ENCODE results near the gene ANKRD12.
"Not testable (repeated sequence)": the region's sequence is repeated elsewhere in the genome, so short reads cannot be mapped to it uniquely, and the experiment has no call there.

Gene ANKRD12

DNA sequence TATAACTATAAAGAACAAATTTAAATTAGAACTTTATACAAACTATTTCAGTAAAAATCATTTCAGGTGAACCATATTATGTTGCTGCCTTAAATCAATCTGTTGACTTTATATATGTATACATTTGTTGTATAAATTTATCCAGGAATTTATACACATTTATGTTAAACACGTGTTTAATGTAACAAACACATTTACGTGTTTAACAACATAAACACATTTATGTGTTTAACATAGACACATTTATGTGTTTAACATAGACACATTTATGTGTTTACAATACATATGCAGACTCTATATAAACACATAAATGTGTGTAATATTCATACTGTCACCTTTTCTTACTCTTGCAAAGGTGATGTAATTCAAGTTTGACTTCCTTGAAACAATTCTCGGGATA is 122.6 kb downstream of the ANKRD12 start:
- no peak overlapping the region for H3K4me3 ChIP-seq (ENCODE audit: control insufficient read depth, low read depth, low read length)
- DNase-seq (ENCODE audit: low read depth): no peak
- TF ChIP-seq CTCF (conservative IDR thresholded peaks at IDR 0.05; ENCODE audit: control insufficient read depth, insufficient read depth, low read depth, low read length): no peak

DNA sequence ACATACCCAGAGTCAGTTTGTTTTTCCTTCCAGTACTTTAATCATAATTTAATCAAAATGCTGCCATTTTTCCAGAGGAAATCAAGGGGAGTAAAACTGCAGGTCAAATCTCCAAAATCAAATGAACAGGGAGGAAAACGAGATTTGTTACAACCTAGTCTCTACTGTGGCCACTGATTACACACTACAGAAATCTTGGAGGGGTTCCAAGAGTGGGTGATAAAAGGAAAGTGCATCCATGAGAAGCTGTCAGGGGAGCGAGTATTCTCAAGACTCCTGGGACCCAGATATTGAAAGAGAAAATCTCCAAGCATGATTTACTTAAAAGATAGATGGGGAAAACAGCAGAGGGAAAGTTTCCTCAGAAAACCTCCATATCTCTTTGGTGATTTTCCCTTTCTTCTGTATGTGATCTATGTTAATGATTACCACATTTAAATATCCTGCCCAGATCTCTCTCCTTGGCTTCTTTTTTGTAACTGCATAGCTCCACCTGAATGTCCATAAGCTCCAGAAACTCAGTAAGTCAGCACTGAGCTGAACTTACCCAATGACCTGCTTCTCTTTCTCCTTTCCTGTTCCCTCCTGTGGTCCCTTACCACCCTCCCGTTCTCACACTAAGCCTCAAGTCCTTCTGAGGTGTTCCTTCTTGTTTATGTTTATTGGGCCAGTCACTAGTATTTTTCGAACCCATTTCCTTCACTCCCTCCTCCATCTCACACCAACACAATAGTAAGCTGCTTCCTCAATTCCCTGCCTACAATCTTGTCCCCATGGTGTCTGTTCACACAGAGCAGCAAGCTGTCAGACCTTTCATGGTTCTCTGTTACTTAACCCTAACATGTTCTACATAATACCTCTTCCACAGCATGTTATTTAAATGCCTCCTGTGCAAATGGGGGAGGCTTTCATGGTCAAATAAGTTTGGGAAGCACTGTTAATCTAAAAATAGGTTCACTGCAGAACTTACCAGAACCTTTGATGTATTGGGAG is 124.1 kb downstream of the ANKRD12 start:
- TF ChIP-seq CTCF (conservative IDR thresholded peaks at IDR 0.05; ENCODE audit: control insufficient read depth, insufficient read depth, low read depth, low read length): no peak
- DNase-seq (ENCODE audit: low read depth): peak; percentile 6

DNA sequence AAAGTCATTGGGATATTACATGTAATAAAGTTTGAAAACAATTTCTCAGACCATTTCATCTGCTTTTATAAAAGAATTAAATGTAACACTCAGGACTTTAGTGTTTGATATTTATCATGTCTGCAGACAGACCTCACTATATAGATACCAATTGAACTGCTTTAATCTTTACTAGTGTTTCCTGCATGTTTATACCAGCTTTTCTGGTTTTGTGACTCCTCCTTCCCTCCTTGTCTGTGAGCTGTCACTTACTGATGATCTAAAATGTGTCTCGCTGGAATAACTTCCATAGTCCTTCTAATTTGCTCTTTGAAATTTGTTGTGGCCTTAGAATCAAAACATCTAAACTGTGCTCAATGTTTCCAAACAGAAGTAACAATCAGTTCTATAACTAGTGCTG is 126.7 kb downstream of the ANKRD12 start:
- DNase-seq (ENCODE audit: low read depth): no peak

More for the DNA sequence above, 124.1 kb downstream of the ANKRD12 start:
- no peak overlapping the region for H3K4me3 ChIP-seq (ENCODE audit: control insufficient read depth, low read depth, low read length)

GRCh38 chr18:9264797-9265196 is 128.2 kb downstream of the ANKRD12 start:
- not testable (repeated sequence) for H3K4me3 ChIP-seq (ENCODE audit: control insufficient read depth, low read depth, low read length); DNase-seq (ENCODE audit: low read depth)

More for the DNA sequence above, 126.7 kb downstream of the ANKRD12 start:
- H3K4me3 ChIP-seq (ENCODE audit: control insufficient read depth, low read depth, low read length): no peak overlapping the region
- TF ChIP-seq CTCF (conservative IDR thresholded peaks at IDR 0.05; ENCODE audit: control insufficient read depth, insufficient read depth, low read depth, low read length): no peak

DNA sequence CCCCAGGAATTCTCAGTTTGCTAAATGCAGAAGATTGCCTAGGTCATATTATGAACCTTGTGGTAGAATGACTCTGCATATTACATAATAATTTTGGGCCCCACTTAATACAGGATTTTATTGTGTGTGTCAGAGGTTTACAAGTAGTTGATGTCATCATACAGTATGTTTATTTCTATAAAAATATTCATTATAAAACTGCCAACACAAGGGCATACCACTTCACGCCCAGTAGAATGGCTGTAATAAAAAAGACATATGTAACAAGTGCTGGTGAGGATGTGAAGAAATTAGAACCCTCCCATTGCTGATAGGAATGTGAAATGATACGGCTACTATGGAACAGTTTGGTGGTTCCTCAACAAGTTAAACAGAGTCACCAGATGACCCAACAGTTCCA is 136.6 kb downstream of the ANKRD12 start:
- DNase-seq (ENCODE audit: low read depth): no peak
- TF ChIP-seq CTCF (conservative IDR thresholded peaks at IDR 0.05; ENCODE audit: control insufficient read depth, insufficient read depth, low read depth, low read length): no peak
- no peak overlapping the region for H3K4me3 ChIP-seq (ENCODE audit: control insufficient read depth, low read depth, low read length)

DNA sequence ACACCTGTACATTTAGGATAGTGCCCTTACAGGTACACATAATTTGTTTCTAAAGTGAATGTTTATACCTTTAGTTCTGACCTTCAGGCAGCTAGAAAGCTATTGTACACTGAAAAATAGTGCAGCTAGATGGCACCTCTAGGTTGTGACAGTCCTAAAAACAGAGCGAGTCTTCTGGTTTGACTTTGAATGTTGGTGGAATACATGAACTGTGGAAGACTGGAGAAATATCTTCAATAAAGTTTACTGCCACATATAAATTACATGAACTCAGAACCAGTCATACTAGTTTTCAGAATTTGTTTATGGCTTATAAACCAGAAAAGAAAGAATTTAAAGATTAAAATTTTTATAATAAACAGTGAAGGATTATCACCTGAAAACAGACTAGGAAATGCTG is 139.3 kb downstream of the ANKRD12 start:
- DNase-seq (ENCODE audit: low read depth): no peak
- no peak overlapping the region for H3K4me3 ChIP-seq (ENCODE audit: control insufficient read depth, low read depth, low read length)
- no peak for TF ChIP-seq CTCF (conservative IDR thresholded peaks at IDR 0.05; ENCODE audit: control insufficient read depth, insufficient read depth, low read depth, low read length)

DNA sequence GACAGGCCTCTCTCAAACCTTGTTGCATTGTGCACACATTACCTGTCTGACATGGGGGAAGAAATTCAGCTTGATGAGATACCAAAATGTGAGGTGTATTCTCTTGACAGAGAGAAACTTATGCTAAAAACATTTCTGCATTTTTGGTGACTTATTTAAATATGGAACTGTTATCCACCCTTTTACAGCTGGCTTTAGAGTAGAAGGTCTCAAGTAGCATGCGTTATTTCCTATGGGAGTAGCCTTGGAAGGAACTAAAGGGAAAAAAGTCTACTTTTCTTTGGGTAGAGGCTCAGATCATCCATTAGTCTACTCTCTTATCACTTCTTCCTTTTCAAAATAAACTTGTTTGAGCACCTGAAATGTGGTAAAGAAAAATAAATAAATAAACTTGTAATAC is 141.4 kb downstream of the ANKRD12 start:
- no peak for TF ChIP-seq CTCF (conservative IDR thresholded peaks at IDR 0.05; ENCODE audit: control insufficient read depth, insufficient read depth, low read depth, low read length)
- DNase-seq (ENCODE audit: low read depth): no peak
- no peak overlapping the region for H3K4me3 ChIP-seq (ENCODE audit: control insufficient read depth, low read depth, low read length)

Data from fibroblast of mammary gland (primary cell).